GM08714 (cell line): ENCODE results near the gene ASTN2.

Experiments
- H3K4me3 ChIP-seq: fragments of 200-500 bp; sonication (Bioruptor generic); 2 replicates; pipeline ENCODE4 v1.5.1; 2014; ENCODE audit warnings: mild to moderate bottlenecking, low read length, inconsistent platforms
- ZNF274 ChIP-seq: IDR thresholded peaks from 2 replicates; pipeline ENCODE4 v1.6.1; 2012; ENCODE audit warnings: mild to moderate bottlenecking, low read depth, low read length

The ASTN2 gene

GRCh38 chr9:116979456-116979855 is 435.4 kb downstream of the ASTN2 start:
- TF ChIP-seq ZNF274: no peak

GRCh38 chr9:116978155-116978554 is 436.7 kb downstream of the ASTN2 start:
- no peak for TF ChIP-seq ZNF274
- H3K4me3 ChIP-seq: no peak overlapping the region

More at GRCh38 chr9:116979456-116979855, 435.4 kb downstream of the ASTN2 start:
- no peak overlapping the region for H3K4me3 ChIP-seq

GRCh38 chr9:116975126-116975525 is 439.7 kb downstream of the ASTN2 start:
- no peak for TF ChIP-seq ZNF274
- H3K4me3 ChIP-seq: no peak overlapping the region

GRCh38 chr9:116966199-116966598 is 448.7 kb downstream of the ASTN2 start:
- H3K4me3 ChIP-seq: no peak overlapping the region
- no peak for TF ChIP-seq ZNF274

GRCh38 chr9:116964258-116964657 is 450.6 kb downstream of the ASTN2 start:
- TF ChIP-seq ZNF274: no peak
- no peak overlapping the region for H3K4me3 ChIP-seq

GRCh38 chr9:116959809-116960208 is 455.0 kb downstream of the ASTN2 start:
- no peak overlapping the region for H3K4me3 ChIP-seq
- no peak for TF ChIP-seq ZNF274

GRCh38 chr9:116958881-116959280 is 456.0 kb downstream of the ASTN2 start:
- no peak for TF ChIP-seq ZNF274
- no peak overlapping the region for H3K4me3 ChIP-seq

- no peak overlapping the region for H3K4me3 ChIP-seq
- no peak for TF ChIP-seq ZNF274
These were observed 460.1 kb downstream of the ASTN2 start for GRCh38 chr9:116954731-116955130.

GRCh38 chr9:116953271-116953670 is 461.6 kb downstream of the ASTN2 start:
- no peak for TF ChIP-seq ZNF274
- H3K4me3 ChIP-seq: no peak overlapping the region

GRCh38 chr9:116952436-116952810 is 462.4 kb downstream of the ASTN2 start:
- no peak overlapping the region for H3K4me3 ChIP-seq
- TF ChIP-seq ZNF274: no peak

GRCh38 chr9:116951588-116952435 is 463.0 kb downstream of the ASTN2 start:
- no peak for TF ChIP-seq ZNF274
- no peak overlapping the region for H3K4me3 ChIP-seq

GRCh38 chr9:116945817-116946216 is 469.0 kb downstream of the ASTN2 start:
- no peak for TF ChIP-seq ZNF274

GRCh38 chr9:116944714-116945534 is 469.9 kb downstream of the ASTN2 start:
- no peak overlapping the region for H3K4me3 ChIP-seq
- no peak for TF ChIP-seq ZNF274

More at GRCh38 chr9:116945817-116946216, 469.0 kb downstream of the ASTN2 start:
- H3K4me3 ChIP-seq: no peak overlapping the region

GRCh38 chr9:116943970-116944369 is 470.9 kb downstream of the ASTN2 start:
- H3K4me3 ChIP-seq: no peak overlapping the region
- TF ChIP-seq ZNF274: no peak

GRCh38 chr9:116942593-116943061 is 472.2 kb downstream of the ASTN2 start:
- TF ChIP-seq ZNF274: no peak

More at GRCh38 chr9:116942593-116943061, 472.2 kb downstream of the ASTN2 start:
- no peak overlapping the region for H3K4me3 ChIP-seq
